ENCODE measurements around the gene TMEM223. TPM values are rescaled to one million over a fixed set of nuclear protein-coding genes. Genes with fewer than 3 reads are reported as not detected.

TMEM223 gene
- total and polyA plus RNA-seq, 9 of the 15 experiments (the other 6 are each of a cell fraction or from before 2014, with no cell fraction given): 5.9 to 34.5 (median 19.6) TPM

- TF ChIP-seq, protein P1, sequence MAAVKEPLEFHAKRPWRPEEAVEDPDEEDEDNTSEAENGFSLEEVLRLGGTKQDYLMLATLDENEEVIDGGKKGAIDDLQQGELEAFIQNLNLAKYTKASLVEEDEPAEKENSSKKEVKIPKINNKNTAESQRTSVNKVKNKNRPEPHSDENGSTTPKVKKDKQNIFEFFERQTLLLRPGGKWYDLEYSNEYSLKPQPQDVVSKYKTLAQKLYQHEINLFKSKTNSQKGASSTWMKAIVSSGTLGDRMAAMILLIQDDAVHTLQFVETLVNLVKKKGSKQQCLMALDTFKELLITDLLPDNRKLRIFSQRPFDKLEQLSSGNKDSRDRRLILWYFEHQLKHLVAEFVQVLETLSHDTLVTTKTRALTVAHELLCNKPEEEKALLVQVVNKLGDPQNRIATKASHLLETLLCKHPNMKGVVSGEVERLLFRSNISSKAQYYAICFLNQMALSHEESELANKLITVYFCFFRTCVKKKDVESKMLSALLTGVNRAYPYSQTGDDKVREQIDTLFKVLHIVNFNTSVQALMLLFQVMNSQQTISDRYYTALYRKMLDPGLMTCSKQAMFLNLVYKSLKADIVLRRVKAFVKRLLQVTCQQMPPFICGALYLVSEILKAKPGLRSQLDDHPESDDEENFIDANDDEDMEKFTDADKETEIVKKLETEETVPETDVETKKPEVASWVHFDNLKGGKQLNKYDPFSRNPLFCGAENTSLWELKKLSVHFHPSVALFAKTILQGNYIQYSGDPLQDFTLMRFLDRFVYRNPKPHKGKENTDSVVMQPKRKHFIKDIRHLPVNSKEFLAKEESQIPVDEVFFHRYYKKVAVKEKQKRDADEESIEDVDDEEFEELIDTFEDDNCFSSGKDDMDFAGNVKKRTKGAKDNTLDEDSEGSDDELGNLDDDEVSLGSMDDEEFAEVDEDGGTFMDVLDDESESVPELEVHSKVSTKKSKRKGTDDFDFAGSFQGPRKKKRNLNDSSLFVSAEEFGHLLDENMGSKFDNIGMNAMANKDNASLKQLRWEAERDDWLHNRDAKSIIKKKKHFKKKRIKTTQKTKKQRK (IDR thresholded peaks at IDR 0.05; ENCODE audit: borderline replicate concordance, low read depth, low read length): no peak
- TF ChIP-seq CXXC5 (CRISPR knock-in tag; IDR thresholded peaks at IDR 0.05): peak; percentile 69
- TF ChIP-seq, protein P2, sequence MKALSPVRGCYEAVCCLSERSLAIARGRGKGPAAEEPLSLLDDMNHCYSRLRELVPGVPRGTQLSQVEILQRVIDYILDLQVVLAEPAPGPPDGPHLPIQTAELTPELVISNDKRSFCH (CRISPR knock-in tag; IDR thresholded peaks at IDR 0.05): no peak
- TF ChIP-seq, protein P2 (tag; IDR thresholded peaks at IDR 0.05): no peak
- TF ChIP-seq SLC30A9 (CRISPR knock-in tag; IDR thresholded peaks at IDR 0.05): no peak
- TF ChIP-seq TAF7 (tag; IDR thresholded peaks at IDR 0.05): no peak
- no peak for TF ChIP-seq ZFP30 (CRISPR knock-in tag; IDR thresholded peaks at IDR 0.05; ENCODE audit: borderline replicate concordance)
- TF ChIP-seq FOXK1 (CRISPR knock-in tag; IDR thresholded peaks at IDR 0.05; ENCODE audit: borderline replicate concordance): no peak
- TF ChIP-seq NCOR1 (IDR thresholded peaks at IDR 0.05): peak; percentile 52
- TF ChIP-seq, protein P3, sequence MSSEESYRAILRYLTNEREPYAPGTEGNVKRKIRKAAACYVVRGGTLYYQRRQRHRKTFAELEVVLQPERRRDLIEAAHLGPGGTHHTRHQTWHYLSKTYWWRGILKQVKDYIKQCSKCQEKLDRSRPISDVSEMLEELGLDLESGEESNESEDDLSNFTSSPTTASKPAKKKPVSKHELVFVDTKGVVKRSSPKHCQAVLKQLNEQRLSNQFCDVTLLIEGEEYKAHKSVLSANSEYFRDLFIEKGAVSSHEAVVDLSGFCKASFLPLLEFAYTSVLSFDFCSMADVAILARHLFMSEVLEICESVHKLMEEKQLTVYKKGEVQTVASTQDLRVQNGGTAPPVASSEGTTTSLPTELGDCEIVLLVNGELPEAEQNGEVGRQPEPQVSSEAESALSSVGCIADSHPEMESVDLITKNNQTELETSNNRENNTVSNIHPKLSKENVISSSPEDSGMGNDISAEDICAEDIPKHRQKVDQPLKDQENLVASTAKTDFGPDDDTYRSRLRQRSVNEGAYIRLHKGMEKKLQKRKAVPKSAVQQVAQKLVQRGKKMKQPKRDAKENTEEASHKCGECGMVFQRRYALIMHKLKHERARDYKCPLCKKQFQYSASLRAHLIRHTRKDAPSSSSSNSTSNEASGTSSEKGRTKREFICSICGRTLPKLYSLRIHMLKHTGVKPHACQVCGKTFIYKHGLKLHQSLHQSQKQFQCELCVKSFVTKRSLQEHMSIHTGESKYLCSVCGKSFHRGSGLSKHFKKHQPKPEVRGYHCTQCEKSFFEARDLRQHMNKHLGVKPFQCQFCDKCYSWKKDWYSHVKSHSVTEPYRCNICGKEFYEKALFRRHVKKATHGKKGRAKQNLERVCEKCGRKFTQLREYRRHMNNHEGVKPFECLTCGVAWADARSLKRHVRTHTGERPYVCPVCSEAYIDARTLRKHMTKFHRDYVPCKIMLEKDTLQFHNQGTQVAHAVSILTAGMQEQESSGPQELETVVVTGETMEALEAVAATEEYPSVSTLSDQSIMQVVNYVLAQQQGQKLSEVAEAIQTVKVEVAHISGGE (CRISPR knock-in tag; IDR thresholded peaks at IDR 0.05): no peak; a peak in 1 of 6 replicates
- TF ChIP-seq JUND (IDR thresholded peaks at IDR 0.05; ENCODE audit: borderline replicate concordance, low read depth, low read length): 0 out of 2 replicates have a peak, but pooled peaks have one; percentile 23
- peak; percentile 44; the same call in 1 of the 3 replicates for TF ChIP-seq JUND (tag; IDR thresholded peaks at IDR 0.05; ENCODE audit: borderline replicate concordance, low read depth, low read length)
- TF ChIP-seq, protein P4, sequence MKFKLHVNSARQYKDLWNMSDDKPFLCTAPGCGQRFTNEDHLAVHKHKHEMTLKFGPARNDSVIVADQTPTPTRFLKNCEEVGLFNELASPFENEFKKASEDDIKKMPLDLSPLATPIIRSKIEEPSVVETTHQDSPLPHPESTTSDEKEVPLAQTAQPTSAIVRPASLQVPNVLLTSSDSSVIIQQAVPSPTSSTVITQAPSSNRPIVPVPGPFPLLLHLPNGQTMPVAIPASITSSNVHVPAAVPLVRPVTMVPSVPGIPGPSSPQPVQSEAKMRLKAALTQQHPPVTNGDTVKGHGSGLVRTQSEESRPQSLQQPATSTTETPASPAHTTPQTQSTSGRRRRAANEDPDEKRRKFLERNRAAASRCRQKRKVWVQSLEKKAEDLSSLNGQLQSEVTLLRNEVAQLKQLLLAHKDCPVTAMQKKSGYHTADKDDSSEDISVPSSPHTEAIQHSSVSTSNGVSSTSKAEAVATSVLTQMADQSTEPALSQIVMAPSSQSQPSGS (CRISPR knock-in tag; IDR thresholded peaks at IDR 0.05): no peak
- TF ChIP-seq, protein P5, sequence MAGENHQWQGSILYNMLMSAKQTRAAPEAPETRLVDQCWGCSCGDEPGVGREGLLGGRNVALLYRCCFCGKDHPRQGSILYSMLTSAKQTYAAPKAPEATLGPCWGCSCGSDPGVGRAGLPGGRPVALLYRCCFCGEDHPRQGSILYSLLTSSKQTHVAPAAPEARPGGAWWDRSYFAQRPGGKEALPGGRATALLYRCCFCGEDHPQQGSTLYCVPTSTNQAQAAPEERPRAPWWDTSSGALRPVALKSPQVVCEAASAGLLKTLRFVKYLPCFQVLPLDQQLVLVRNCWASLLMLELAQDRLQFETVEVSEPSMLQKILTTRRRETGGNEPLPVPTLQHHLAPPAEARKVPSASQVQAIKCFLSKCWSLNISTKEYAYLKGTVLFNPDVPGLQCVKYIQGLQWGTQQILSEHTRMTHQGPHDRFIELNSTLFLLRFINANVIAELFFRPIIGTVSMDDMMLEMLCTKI (IDR thresholded peaks at IDR 0.05; ENCODE audit: partially characterized antibody): no peak
- TF ChIP-seq MAFG (tag; conservative IDR thresholded peaks at IDR 0.05): no peak
These were observed 20.4 kb downstream of the TMEM223 start, which contains the start of gene TAF6L (continued) for GRCh38 chr11:62771144-62772021.

Data from K562 (cell line).